ENCODE results near the gene CH25H.

Gene CH25H

GRCh38 chr10:89235073-89235798 lies 28.1 kb upstream of the CH25H start:
- H3K4me3 ChIP-seq (ENCODE audit: low read depth, low read length), result no peak overlapping the region
- no peak for DNase-seq (ENCODE audit: low read depth)

- H3K4me3 ChIP-seq (ENCODE audit: low read depth, low read length), result no peak overlapping the region
- DNase-seq (ENCODE audit: low read depth), result no peak
Measured at GRCh38 chr10:89233033-89233432, 25.9 kb upstream of the CH25H start.

GRCh38 chr10:89228962-89229361 lies 21.8 kb upstream of the CH25H start:
- DNase-seq (ENCODE audit: low read depth), result no peak
- no peak overlapping the region for H3K4me3 ChIP-seq (ENCODE audit: low read depth, low read length)

- no peak for DNase-seq (ENCODE audit: low read depth)
- H3K4me3 ChIP-seq (ENCODE audit: low read depth, low read length), result no peak overlapping the region
Measured at GRCh38 chr10:89228146-89228545, 21.0 kb upstream of the CH25H start.

DNA sequence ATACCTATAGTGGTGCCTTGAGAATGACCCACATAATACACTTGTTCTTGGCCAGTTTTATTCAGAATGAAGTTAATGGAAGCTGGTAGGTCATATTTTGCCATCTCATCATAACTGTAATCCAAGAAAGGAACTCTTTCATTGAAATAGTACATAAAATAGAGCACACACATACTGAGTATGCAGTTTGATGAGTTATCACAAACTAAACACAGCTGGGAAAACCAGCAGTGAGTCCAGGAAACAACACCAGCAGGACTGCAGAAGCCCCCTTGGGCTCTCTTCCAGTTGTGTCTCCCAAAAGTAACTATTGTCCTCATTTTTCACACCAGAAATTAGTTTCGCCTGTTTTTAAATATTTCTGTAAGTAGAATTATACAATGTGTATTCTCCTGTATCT lies 19.8 kb upstream of the CH25H start:
- no peak overlapping the region for H3K4me3 ChIP-seq (ENCODE audit: low read depth, low read length)
- DNase-seq (ENCODE audit: low read depth), result no peak

DNA sequence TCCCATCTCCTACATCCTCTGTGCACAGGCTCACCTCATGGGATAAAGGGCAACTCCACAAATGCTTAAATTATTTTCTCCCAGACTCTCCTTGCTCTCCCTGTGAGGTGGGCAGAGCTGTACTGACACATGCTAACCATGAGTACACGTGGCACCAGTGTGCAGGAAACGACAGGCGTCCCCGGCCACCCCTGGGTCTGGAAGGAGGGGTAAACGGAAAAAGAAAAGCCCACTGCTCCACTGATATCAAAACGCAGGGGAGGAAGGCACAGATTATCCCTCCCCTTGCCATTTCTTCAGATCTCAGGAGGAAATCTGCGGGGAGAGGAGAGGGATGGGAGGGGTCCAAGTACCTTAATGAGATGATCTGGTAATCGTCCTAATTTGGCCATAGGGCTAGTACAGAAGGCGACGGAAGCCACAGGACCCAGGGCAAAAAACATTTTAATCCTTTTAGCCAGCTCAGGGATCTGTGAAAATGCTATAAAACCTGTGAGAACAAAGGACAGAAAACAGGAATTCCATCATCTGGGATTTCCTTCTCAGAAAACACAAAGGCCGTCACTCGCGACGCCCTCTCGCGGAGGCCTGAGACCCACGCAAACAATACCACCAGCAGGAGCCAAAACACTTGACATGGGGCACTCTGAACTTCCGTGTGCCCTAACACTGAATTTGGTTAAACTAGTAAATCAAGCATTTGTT lies 17.8 kb upstream of the CH25H start:
- no peak overlapping the region for H3K4me3 ChIP-seq (ENCODE audit: low read depth, low read length)

DNA sequence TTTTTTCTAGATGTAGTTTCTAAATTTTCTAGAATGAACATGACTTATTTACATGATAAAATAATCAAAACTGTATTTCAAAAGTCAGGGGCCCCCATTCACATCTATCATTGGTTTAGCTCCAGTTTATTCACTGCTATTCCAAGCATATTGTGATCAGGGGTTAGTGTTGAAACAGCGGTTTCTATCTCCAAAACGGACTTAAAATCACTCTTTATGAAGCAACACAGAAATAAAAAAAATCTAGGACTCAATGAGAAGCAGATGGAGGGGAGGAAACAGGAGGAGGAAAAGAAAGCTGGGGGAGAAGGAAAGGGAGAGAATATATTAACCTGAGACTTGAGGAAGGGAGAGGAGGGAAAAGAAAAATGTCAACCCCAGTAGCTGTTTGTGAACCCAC lies 14.8 kb upstream of the CH25H start:
- H3K4me3 ChIP-seq (ENCODE audit: low read depth, low read length), result no peak overlapping the region
- no peak for DNase-seq (ENCODE audit: low read depth)

More for the DNA sequence above, 17.8 kb upstream of the CH25H start:
- no peak for DNase-seq (ENCODE audit: low read depth)

GRCh38 chr10:89219513-89220218 lies 12.5 kb upstream of the CH25H start:
- no peak for DNase-seq (ENCODE audit: low read depth)
- H3K4me3 ChIP-seq (ENCODE audit: low read depth, low read length), result no peak overlapping the region

GRCh38 chr10:89217057-89217990 lies 10.2 kb upstream of the CH25H start:
- DNase-seq (ENCODE audit: low read depth), result no peak

GRCh38 chr10:89216056-89216455 lies 8.9 kb upstream of the CH25H start:
- DNase-seq (ENCODE audit: low read depth), result no peak

More at GRCh38 chr10:89217057-89217990, 10.2 kb upstream of the CH25H start:
- no peak overlapping the region for H3K4me3 ChIP-seq (ENCODE audit: low read depth, low read length)

DNA sequence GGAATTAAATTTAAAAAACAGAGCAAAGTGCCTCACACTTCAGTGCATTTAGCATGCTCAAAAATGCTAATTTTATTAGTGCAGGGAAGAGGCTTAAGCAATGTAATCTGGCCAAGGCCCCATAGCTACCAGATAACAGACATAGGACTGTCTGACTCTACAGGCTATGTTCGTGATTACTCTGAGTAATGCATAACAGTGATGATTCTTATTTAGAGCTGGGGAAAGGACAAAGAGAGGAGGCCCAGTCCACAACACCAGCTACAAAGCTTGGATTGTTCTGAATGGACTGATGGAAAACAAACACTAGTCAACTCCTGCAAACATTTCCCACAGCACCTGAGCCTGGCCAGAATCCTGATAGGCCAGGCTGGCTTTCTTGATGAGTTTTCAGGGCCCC lies 8.4 kb upstream of the CH25H start:
- H3K4me3 ChIP-seq (ENCODE audit: low read depth, low read length), result no peak overlapping the region
- DNase-seq (ENCODE audit: low read depth), result no peak

More at GRCh38 chr10:89216056-89216455, 8.9 kb upstream of the CH25H start:
- no peak overlapping the region for H3K4me3 ChIP-seq (ENCODE audit: low read depth, low read length)

DNA sequence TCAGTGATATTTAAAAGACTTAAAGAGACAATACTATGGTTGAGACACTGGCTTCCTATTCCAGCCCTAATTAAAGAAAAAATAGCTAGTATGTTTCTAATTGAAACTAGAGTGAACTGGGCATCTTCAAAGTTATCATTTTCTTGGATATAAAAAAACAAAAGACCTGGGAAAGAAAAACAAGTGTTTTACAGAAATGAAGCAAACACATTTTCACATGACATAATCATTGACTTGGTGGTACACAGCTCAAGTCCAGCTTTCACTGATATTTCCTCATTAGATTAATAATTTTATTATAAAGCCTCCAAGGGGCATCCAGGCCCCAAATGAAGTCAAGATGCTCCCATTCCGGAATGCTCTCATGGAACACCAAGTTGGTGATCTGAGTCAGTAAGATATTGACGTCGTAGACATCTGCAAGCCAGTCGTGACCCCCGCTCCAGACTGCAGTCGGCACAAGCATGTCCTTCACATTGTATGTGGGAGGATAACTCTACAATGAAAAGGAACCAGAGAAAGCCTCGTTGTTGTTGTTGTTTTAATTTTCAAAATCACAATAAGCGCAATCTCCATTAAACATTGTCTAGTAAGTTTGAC lies 7.5 kb upstream of the CH25H start:
- no peak for DNase-seq (ENCODE audit: low read depth)

GRCh38 chr10:89213191-89213808 lies 6.2 kb upstream of the CH25H start:
- no peak overlapping the region for H3K4me3 ChIP-seq (ENCODE audit: low read depth, low read length)
- DNase-seq (ENCODE audit: low read depth), result peak; percentile 38

More for the DNA sequence above, 7.5 kb upstream of the CH25H start:
- no peak overlapping the region for H3K4me3 ChIP-seq (ENCODE audit: low read depth, low read length)

DNA sequence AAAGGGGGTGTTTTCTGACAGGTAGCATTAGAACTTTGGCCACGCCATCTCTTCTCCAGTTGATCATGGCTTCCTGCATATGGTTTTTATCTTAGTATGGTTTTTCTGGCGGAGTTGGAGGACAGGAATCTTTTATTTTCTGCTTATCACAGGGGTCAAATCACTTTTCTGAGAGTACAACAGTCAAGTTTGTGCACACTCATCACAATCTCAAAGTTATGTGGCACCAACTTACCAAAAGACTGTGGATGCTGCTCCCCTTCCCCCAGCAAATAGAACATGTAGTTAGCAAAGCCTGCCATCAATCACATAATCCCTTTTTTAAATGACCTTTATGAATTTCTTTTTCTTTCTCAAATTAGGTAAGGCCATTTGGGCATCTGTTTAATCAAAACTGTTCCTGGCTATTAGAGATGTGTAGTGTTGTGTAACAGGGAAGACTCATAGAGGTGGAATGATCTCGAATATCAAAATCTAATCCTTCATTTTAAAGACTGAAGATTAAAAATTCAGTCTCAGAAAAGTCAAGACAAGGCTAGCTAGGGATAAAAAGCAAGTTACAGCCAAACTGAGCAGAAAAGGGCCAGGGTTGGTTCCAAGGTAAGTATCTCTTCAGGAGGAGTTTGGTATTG lies 3.8 kb upstream of the CH25H start:
- DNase-seq (ENCODE audit: low read depth), result no peak

GRCh38 chr10:89209718-89210117 lies 2.6 kb upstream of the CH25H start:
- no peak for DNase-seq (ENCODE audit: low read depth)
- H3K4me3 ChIP-seq (ENCODE audit: low read depth, low read length), result no peak overlapping the region

More for the DNA sequence above, 3.8 kb upstream of the CH25H start:
- no peak overlapping the region for H3K4me3 ChIP-seq (ENCODE audit: low read depth, low read length)

- peak overlapping the region; percentile 55 for H3K4me3 ChIP-seq (ENCODE audit: low read depth, low read length)
- DNase-seq (ENCODE audit: low read depth), result no peak
Measured at GRCh38 chr10:89207801-89208551, 859 bp upstream of the CH25H start.

GRCh38 chr10:89206402-89207180 lies 526 bp downstream of the CH25H start:
- no peak for DNase-seq (ENCODE audit: low read depth)
- H3K4me3 ChIP-seq (ENCODE audit: low read depth, low read length), result peak overlapping the region; percentile 55
